Upper lobe of left lung (tissue), 4 donors: ENCODE data around the gene LRP1B.

Experiments
- EP300 ChIP-seq, 4 donors: sonication (generic); formaldehyde crosslinking; IDR thresholded peaks; one replicate each; pipeline ENCODE4 v1.5.1; 2017; ENCODE audit warnings: antibody characterized with exemption in 4 of 4, control low read depth in 2 of 4
- POLR2AphosphoS5 ChIP-seq, 2 donors: sonication (generic); formaldehyde crosslinking; IDR thresholded peaks; one replicate each; pipeline ENCODE4 v1.5.1; 2017; ENCODE audit warnings: antibody characterized with exemption in 2 of 2
- TF ChIP-seq, protein P1 (sequence below), 6 experiments: fragments of 450-650 bp in 4 of 6; fragments of 200-600 bp in 2 of 6; sonication (generic) in 2 of 6; IDR thresholded peaks; one replicate each; pipeline ENCODE4 v1.5.1; 2016 to 2019; ENCODE audit warnings: antibody characterized with exemption in 6 of 6

DNA sequence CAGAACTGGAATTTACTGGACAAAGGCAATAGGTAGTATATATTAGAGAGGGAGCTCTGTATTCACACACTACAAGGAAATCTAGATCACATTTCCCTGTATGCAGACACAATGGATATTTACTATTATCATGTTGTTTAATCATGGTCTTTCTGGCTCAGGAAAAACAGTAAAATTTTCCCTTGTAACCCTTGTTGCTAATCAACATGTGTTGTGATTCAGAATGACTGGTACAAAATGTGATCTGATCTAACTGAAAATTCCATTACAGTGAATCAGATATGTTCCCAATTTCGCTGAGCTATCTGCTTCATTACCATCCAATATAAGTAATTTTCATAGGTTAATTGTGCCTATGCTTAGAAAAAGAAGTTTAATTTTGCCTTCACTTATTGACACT is 1109.7 kb downstream of the LRP1B start:
- TF ChIP-seq, protein P1, sequence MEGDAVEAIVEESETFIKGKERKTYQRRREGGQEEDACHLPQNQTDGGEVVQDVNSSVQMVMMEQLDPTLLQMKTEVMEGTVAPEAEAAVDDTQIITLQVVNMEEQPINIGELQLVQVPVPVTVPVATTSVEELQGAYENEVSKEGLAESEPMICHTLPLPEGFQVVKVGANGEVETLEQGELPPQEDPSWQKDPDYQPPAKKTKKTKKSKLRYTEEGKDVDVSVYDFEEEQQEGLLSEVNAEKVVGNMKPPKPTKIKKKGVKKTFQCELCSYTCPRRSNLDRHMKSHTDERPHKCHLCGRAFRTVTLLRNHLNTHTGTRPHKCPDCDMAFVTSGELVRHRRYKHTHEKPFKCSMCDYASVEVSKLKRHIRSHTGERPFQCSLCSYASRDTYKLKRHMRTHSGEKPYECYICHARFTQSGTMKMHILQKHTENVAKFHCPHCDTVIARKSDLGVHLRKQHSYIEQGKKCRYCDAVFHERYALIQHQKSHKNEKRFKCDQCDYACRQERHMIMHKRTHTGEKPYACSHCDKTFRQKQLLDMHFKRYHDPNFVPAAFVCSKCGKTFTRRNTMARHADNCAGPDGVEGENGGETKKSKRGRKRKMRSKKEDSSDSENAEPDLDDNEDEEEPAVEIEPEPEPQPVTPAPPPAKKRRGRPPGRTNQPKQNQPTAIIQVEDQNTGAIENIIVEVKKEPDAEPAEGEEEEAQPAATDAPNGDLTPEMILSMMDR (IDR thresholded peaks at IDR 0.05) = no peak
- TF ChIP-seq EP300 (IDR thresholded peaks at IDR 0.05) (no peak), POLR2AphosphoS5 (IDR thresholded peaks at IDR 0.05) (no peak)
